Transverse colon (tissue), 4 donors: ENCODE results near the gene TRIM74. TPM values are rescaled to one million over a fixed set of nuclear protein-coding genes. Genes with fewer than 3 reads are reported as not detected.
"Not testable (repeated sequence)": the region's sequence is repeated elsewhere in the genome, so short reads cannot be mapped to it uniquely, and the experiment has no call there.

Experiments
- DNase-seq: peaks from one replicate; pipeline ENCODE4 v3.0.0-alpha.2; 2019
- H3K27ac ChIP-seq, 4 donors: fragments of 200-600 bp; sonication (generic); 2 replicates each; pipeline ENCODE4 v1.5.1; 2016 to 2018; ENCODE audit warnings: inconsistent platforms in 4 of 4
- H3K27me3 ChIP-seq: fragments of 200-600 bp; sonication (generic); 2 replicates; pipeline ENCODE4 v1.5.1; 2017; ENCODE audit warnings: inconsistent platforms
- H3K36me3 ChIP-seq, 4 donors: fragments of 200-600 bp; sonication (generic); 2 replicates each; pipeline ENCODE4 v1.5.1; 2017 to 2019; ENCODE audit warnings: inconsistent platforms in 4 of 4
- H3K4me1 ChIP-seq, 4 donors: fragments of 200-600 bp; sonication (generic); 2 replicates each; pipeline ENCODE4 v1.5.1; 2017 to 2020; ENCODE audit warnings: inconsistent platforms in 4 of 4
- H3K4me3 ChIP-seq, 4 donors: fragments of 200-600 bp; sonication (generic); 1 replicate in 1 of 4; 2 replicates in 3 of 4; pipeline versions ENCODE4 v1.5.1 to v1.6.1; 2017 to 2019; ENCODE audit warnings: inconsistent platforms in 4 of 4
- H3K9me3 ChIP-seq, 2 donors: fragments of 200-600 bp; sonication (generic); 2 replicates each; pipeline ENCODE4 v1.5.1; 2017 to 2019; ENCODE audit warnings: inconsistent platforms in 2 of 2
- POLR2A ChIP-seq: fragments of 450-650 bp; IDR thresholded peaks from one replicate; pipeline ENCODE4 v1.6.1; 2016; ENCODE audit warnings: antibody characterized with exemption, mild to moderate bottlenecking, moderate library complexity
- WGBS, 2 donors: methylation state at CpG; one replicate each; pipeline ENCODE4 v1.1.5; 2018; ENCODE audit warnings: low coverage in 1 of 2; 5-methylcytosine and 5-hydroxymethylcytosine counted together
- in situ Hi-C, 4 donors: fragments of 200-750 bp; cut with MboI; loops; one replicate each; pipeline versions ENCODE4 v1.15.0 to v1.15.1; 2017; ENCODE audit warnings: low sequenced_read_pairs in 3 of 4, low pct_ligation_motif_present in 1 of 4, low pct_unique_long_range_greater_than_20kb in 1 of 4
- intact Hi-C: fragments of 100-400 bp; cut with DNase I; formaldehyde crosslinking; loops from one replicate; pipeline ENCODE4 v1.15.1; 2023; ENCODE audit warnings: low total_unique reads
- total RNA-seq, 4 donors: library from RNA; depleted of rRNA; stranded (reverse); fragments of >200 nt; gene quantifications; one replicate each; pipeline ENCODE4 v1.1.0, GENCODE V29; 2016

The TRIM74 gene
- total RNA-seq, 4 donors from 2014 or later = 0.82 TPM; not detected in 3

DNA sequence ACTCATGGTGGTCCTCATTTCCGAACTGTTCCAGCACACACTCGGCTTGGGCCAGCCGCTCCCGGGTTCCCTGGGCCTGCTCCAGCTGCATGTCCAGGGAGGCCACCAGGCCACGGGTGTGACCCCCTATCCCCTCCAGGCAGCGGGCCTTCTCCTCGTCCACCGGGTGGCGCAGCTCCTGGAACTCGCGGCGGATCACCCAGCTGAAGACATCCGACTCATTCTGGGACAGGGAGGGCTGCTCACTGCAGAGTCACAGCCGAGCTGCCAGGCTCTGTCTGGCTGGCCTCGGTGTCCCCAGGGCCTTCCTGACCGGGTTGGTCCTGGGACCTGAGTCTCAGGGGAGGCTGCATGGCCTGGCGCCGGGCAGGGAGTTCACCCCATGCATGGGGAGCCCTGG, 9.2 kb downstream of the TRIM74 start:
- H3K27me3 ChIP-seq, H3K9me3 ChIP-seq, H3K4me3 ChIP-seq, H3K27ac ChIP-seq, intact Hi-C loops, in situ Hi-C loops, H3K36me3 ChIP-seq, H3K4me1 ChIP-seq, DNase-seq: not testable (repeated sequence)
- no CpG with 5 or more reads among the region's 18 CpGs for WGBS, 2 donors

DNA sequence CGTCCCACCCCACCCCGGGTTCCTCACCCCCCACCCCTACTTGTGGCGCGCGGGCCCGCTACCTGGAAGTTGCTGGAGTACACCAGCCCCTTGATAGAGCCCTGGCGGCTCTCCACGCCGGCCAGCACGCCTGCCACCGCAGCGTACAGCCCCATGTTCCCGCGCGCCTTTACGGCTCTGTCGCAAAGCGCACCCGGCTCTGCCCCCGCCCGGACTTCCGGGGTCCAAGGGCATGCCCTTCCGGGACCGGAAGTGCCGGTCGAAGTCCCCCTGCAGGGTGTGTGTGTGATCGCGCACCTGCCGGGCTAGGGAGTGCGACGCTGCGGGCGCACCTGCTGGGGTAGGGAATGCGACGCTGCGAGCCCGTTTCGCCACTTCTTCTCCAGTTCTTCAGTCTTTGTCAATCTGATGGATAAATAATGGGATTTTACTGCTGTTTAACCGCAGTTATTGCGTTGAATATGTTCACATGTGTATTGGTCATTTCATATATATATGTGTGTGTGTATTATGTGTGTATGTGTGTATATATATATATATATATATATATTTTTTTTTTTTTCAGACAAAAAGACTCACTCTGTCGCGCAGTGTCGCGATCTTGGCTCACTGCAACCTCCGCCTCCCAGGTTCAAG, 14.6 kb downstream of the TRIM74 start:
- DNase-seq, H3K9me3 ChIP-seq, H3K4me1 ChIP-seq, in situ Hi-C loops, intact Hi-C loops, H3K36me3 ChIP-seq, H3K27me3 ChIP-seq: not testable (repeated sequence)
- Histone ChIP-seq H3K27ac (peak overlapping the region in 2 of 4 donors; percentile 68 to 73), H3K4me3 (peak overlapping the region in 2 of 4 donors; percentile 29 to 50)
- WGBS, 2 donors = 49% methylated on average over 7 of the region's 45 CpGs; no CpG with 5 or more reads in 1 of the 2 donors
- peak; percentile 19 for TF ChIP-seq POLR2A

DNA sequence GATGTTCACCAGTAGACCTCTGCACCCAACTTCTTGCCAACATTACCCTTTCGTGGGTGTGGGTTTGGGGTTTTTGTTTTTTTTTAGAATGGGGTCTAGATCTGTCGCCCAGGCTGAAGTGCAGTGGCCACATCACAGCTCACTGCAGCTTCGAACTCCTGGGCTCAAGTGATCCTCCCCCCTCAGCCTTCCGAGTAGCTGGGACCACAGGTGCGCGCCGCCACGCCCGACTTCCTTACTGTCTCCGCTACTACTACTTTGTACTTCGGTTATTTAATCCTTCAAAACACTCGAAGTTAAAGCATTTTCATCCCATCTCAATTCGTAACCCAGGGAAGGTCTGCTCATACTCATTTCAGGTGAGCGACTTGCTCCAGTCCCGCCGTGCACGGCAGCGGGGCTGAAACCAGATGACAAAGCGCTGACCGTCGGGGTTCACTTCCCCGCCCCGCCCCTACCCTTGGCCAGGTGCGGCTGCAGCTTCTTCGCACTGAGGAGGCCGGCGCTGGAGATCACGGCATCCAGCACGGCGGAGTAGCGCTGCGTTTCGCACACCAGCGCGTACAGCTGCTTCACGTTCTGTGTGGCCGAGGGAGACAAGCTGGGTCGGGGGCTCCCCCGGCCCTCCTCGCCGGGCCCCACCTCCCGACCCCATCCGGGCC, 15.2 kb downstream of the TRIM74 start:
- peak overlapping the region in 2 of 4 donors; percentile 29 to 50 for H3K4me3 ChIP-seq
- intact Hi-C loops, in situ Hi-C loops, H3K36me3 ChIP-seq, H3K27me3 ChIP-seq, H3K9me3 ChIP-seq, H3K4me1 ChIP-seq, DNase-seq: not testable (repeated sequence)
- H3K27ac ChIP-seq = peak overlapping the region in 2 of 4 donors; percentile 68 to 73
- no CpG with 5 or more reads among the region's 43 CpGs for WGBS, 2 donors

DNA sequence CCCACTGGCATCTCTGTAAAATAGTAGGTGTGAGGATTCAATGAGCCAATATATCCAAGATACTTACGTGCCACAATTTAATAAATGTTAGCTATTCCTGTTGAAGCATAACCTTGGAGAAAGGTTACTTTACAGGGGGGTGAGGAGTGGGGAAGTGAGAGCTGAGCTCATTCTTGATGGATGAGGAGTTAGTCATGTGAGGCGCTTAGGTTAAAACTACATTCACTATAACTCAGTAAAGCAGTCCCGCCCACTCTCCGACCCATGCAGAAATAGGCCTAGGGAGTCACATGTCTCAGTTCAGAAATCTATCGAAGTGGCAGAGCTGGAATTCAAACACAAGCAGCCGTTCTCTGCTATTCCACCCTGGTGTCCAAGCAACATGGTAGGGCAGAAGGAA, 18.8 kb downstream of the TRIM74 start:
- H3K4me1 ChIP-seq, H3K36me3 ChIP-seq, H3K9me3 ChIP-seq, in situ Hi-C loops, H3K27me3 ChIP-seq, DNase-seq, H3K4me3 ChIP-seq, intact Hi-C loops, H3K27ac ChIP-seq: not testable (repeated sequence)
- no CpG with 5 or more reads among the region's 6 CpGs for WGBS, 2 donors

DNA sequence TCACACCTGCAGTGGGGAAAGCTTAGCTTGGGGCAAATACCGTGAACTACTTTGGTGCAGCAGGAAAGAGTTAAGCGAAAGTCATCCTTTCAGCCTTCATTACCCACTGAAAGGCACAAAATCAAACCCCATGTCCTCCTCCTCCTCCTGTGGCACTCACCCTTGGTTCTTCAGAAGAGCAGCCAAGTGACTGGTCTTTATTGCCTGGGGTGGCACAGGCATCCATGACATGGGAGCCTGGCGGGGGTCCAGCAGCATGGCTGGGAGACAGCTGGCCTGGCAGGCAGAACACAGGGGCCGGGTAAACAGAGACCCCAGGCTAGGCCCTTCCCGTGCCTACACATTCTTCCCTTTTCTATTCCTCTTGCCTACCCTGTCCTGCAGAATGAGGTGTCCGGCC, 19.6 kb downstream of the TRIM74 start:
- WGBS, 2 donors = 89% methylated on average over 4 of the region's 6 CpGs; no CpG with 5 or more reads in 1 of the 2 donors
- H3K4me3 ChIP-seq, DNase-seq, intact Hi-C loops, H3K27me3 ChIP-seq, H3K9me3 ChIP-seq, H3K27ac ChIP-seq, H3K36me3 ChIP-seq, H3K4me1 ChIP-seq, in situ Hi-C loops: not testable (repeated sequence)

DNA sequence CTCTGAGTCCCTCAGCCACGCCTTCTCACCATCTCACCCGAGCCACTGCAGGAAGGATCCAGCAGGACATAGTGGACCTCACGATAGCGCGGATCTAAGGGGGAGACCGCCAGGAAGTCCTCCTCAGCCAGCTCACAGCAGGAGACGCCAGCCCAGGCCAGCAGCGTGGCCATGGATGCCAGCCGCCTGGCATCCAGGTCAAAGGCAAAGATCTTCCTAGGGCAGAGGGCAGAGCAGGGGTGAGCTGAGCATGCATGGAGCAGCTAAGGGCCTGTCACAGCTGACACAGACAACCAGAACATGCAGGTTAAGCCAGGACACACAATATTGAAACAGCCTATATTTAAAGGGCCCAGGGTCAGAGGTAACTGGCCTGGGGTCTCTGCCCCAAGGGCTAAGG, 20.0 kb downstream of the TRIM74 start:
- H3K9me3 ChIP-seq, in situ Hi-C loops, H3K4me3 ChIP-seq, H3K27ac ChIP-seq, H3K36me3 ChIP-seq, DNase-seq, H3K4me1 ChIP-seq, H3K27me3 ChIP-seq, intact Hi-C loops: not testable (repeated sequence)
- WGBS, 2 donors = 81% methylated on average over 9 of the region's 9 CpGs; no CpG with 5 or more reads in 1 of the 2 donors

DNA sequence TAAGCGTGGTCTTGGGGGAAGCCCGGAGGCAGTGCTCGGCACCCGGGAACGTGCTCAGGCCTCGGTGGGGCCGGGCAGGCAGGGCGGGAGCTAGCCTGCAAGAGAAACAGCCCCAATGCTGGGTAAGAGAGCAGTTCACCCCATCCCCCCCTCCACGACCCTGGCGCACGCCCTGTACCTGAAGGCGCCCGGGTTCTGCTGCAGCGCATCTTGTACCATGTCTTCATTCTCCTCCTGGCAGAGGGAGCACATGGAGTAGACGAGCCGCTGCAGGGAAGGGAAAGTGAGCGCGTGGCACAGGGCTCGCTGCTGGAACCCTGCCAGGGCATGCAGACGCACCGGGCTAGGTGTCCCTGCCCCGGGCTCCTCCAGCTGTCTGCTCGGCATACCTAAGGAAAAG, 20.6 kb downstream of the TRIM74 start:
- H3K27ac ChIP-seq, intact Hi-C loops, H3K27me3 ChIP-seq, H3K9me3 ChIP-seq, DNase-seq, in situ Hi-C loops, H3K4me1 ChIP-seq, H3K36me3 ChIP-seq, H3K4me3 ChIP-seq: not testable (repeated sequence)
- whole genome bisulfite sequencing, 2 donors = 90% methylated on average over 17 of the region's 23 CpGs; no CpG with 5 or more reads in 1 of the 2 donors
